ENCODE data around the gene CCDC157. TPM values are rescaled to one million over a fixed set of nuclear protein-coding genes. Genes with fewer than 3 reads are reported as not detected.

CCDC157 gene
- total and polyA plus RNA-seq, 9 of the 15 experiments (the other 6 are each of a cell fraction or from before 2014, with no cell fraction given), result 0.04 to 1.3 (median 0.68) TPM

GRCh38 chr22:30368420-30368819, 11.6 kb downstream of the CCDC157 start (continued):
- no peak for TF ChIP-seq E4F1 (CRISPR knock-in tag; IDR thresholded peaks at IDR 0.05; ENCODE audit: borderline replicate concordance)
- TF ChIP-seq NBN (IDR thresholded peaks at IDR 0.05; ENCODE audit: low read depth), result no peak
- no peak for TF ChIP-seq MEF2D (tag; conservative IDR thresholded peaks at IDR 0.05; ENCODE audit: low read depth)
- TF ChIP-seq SMC3 (conservative IDR thresholded peaks at IDR 0.05; ENCODE audit: insufficient read depth, low read depth, low read length), result no peak
- TF ChIP-seq EZH2 (IDR thresholded peaks at IDR 0.05; ENCODE audit: borderline replicate concordance, low read depth, low read length), result no peak
- no peak for TF ChIP-seq NFXL1 (CRISPR knock-in tag; IDR thresholded peaks at IDR 0.05)
- TF ChIP-seq, protein P1, sequence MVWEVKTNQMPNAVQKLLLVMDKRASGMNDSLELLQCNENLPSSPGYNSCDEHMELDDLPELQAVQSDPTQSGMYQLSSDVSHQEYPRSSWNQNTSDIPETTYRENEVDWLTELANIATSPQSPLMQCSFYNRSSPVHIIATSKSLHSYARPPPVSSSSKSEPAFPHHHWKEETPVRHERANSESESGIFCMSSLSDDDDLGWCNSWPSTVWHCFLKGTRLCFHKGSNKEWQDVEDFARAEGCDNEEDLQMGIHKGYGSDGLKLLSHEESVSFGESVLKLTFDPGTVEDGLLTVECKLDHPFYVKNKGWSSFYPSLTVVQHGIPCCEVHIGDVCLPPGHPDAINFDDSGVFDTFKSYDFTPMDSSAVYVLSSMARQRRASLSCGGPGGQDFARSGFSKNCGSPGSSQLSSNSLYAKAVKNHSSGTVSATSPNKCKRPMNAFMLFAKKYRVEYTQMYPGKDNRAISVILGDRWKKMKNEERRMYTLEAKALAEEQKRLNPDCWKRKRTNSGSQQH (CRISPR knock-in tag; IDR thresholded peaks at IDR 0.05), result no peak
- TF ChIP-seq, protein P2, sequence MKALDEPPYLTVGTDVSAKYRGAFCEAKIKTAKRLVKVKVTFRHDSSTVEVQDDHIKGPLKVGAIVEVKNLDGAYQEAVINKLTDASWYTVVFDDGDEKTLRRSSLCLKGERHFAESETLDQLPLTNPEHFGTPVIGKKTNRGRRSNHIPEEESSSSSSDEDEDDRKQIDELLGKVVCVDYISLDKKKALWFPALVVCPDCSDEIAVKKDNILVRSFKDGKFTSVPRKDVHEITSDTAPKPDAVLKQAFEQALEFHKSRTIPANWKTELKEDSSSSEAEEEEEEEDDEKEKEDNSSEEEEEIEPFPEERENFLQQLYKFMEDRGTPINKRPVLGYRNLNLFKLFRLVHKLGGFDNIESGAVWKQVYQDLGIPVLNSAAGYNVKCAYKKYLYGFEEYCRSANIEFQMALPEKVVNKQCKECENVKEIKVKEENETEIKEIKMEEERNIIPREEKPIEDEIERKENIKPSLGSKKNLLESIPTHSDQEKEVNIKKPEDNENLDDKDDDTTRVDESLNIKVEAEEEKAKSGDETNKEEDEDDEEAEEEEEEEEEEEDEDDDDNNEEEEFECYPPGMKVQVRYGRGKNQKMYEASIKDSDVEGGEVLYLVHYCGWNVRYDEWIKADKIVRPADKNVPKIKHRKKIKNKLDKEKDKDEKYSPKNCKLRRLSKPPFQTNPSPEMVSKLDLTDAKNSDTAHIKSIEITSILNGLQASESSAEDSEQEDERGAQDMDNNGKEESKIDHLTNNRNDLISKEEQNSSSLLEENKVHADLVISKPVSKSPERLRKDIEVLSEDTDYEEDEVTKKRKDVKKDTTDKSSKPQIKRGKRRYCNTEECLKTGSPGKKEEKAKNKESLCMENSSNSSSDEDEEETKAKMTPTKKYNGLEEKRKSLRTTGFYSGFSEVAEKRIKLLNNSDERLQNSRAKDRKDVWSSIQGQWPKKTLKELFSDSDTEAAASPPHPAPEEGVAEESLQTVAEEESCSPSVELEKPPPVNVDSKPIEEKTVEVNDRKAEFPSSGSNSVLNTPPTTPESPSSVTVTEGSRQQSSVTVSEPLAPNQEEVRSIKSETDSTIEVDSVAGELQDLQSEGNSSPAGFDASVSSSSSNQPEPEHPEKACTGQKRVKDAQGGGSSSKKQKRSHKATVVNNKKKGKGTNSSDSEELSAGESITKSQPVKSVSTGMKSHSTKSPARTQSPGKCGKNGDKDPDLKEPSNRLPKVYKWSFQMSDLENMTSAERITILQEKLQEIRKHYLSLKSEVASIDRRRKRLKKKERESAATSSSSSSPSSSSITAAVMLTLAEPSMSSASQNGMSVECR (CRISPR knock-in tag; IDR thresholded peaks at IDR 0.05), result no peak
